GM12891 (cell line): ENCODE data around the gene KCNK1.

ENCODE experiments used
- DNase-seq: peaks from one replicate; pipeline ENCODE4 v3.0.0; 2011; ENCODE audit warnings: low spot score; ENCODE audit not compliant: insufficient read length
- FAIRE-seq: peaks from 2 replicates; lab custom pipeline; 2011; peaks lifted over from hg19 to GRCh38; lab: Jason Lieb, UNC
- PAX5 ChIP-seq: IDR thresholded peaks from 2 replicates; pipeline ENCODE4 v1.6.1; 2011; ENCODE audit warnings: low read length, moderate library complexity, mild to moderate bottlenecking; ENCODE audit not compliant: insufficient read depth, severe bottlenecking
- POLR2A ChIP-seq: IDR thresholded peaks from 2 replicates; pipeline ENCODE4 v1.6.1; 2011; ENCODE audit warnings: low read depth, low read length, control low read depth
- POLR2AphosphoS5 ChIP-seq: IDR thresholded peaks from 2 replicates; pipeline ENCODE4 v1.6.1; 2011; ENCODE audit warnings: low read depth, low read length, control low read depth
- POU2F2 ChIP-seq: IDR thresholded peaks from 2 replicates; pipeline ENCODE4 v1.6.1; 2011; ENCODE audit warnings: low read depth, mild to moderate bottlenecking, control low read depth, low read length, moderate library complexity
- SPI1 ChIP-seq: IDR thresholded peaks from 2 replicates; pipeline ENCODE4 v1.6.1; 2011; ENCODE audit warnings: low read depth, low read length, control low read depth
- TAF1 ChIP-seq: IDR thresholded peaks from 2 replicates; pipeline ENCODE4 v1.6.1; 2011; ENCODE audit warnings: low read depth, low read length, control low read depth

Gene KCNK1

DNA sequence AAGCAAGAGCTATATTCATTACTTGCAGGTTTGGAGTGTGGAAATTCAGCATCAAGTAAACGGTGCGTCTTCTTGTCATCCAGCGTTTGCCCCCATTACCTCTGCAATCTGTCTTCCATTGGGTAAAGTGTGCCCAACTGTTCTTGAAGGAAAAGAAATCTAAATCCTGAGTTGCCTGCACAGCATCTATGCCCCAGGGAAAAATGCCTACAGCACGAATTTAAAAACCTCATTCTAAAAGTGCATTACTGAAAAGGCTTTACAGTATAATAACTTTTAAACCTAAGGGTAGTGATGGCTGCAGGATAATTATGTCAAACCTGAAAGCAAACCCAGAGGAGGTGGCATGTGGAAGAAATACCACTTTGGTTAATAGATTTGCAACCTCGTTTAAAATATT lies 37.2 kb downstream of the KCNK1 start:
- DNase-seq, result no peak
- no peak for TF ChIP-seq POLR2AphosphoS5
- TF ChIP-seq TAF1, result no peak
- TF ChIP-seq POU2F2, result no peak
- no peak for TF ChIP-seq SPI1
- TF ChIP-seq PAX5, result no peak
- no peak for TF ChIP-seq POLR2A
- FAIRE-seq, result no peak

DNA sequence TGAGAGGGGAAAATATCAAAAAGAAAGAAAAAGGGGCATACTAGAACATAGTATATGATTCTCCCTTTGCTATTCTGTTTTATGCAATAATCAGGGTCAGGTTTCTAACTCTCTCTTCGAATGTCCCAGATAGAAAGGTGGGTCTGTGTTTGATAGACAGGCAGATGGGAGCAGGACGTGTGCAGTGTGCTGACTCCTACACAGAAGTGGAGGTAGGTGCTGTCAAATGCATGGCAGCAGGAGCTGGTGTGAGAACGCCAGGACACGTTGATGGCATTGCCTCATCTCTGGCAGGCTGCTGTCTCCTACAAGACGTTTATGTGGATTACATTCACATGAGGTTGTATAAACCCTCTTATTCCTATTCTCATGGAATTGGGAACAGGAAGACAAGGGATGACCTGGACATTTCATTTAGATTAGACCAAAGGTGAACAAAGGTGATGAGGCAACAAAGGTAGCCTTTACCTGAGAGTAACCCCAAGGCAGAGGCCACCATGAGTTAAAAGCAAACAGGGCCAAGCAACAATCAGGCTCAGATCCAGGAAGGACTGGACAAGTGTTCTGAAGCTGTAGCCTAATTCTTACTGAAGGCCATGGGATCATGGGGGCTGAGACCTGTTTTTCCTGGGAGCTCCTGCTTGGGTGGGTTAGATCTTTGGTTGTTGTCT lies 37.8 kb downstream of the KCNK1 start:
- FAIRE-seq (no peak), DNase-seq (no peak)
- TF ChIP-seq POLR2AphosphoS5 (no peak), TAF1 (no peak), SPI1 (no peak), POU2F2 (no peak), POLR2A (no peak), PAX5 (no peak)

DNA sequence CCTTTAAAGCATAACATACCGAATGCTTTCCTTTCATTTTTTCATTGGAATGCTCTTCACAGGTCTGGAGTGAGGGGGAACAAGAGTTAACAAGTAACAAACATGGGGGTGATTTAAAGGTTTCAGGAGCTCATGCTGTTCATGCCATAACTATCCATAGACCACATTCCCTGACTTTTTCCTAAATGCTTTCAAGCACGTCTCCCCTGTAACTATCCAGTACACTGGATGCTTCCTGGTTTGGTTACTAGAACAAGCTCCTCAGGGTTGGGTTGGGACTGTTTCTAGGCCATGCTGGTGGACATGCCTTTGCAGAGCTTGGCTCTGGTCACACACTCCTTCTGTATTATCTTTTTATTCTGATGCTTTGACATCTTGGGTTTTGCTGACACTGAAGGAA lies 38.6 kb downstream of the KCNK1 start:
- no peak for FAIRE-seq
- no peak for DNase-seq
- TF ChIP-seq POLR2A, result no peak
- no peak for TF ChIP-seq POLR2AphosphoS5
- TF ChIP-seq POU2F2, result no peak
- no peak for TF ChIP-seq TAF1
- TF ChIP-seq SPI1, result no peak
- no peak for TF ChIP-seq PAX5

DNA sequence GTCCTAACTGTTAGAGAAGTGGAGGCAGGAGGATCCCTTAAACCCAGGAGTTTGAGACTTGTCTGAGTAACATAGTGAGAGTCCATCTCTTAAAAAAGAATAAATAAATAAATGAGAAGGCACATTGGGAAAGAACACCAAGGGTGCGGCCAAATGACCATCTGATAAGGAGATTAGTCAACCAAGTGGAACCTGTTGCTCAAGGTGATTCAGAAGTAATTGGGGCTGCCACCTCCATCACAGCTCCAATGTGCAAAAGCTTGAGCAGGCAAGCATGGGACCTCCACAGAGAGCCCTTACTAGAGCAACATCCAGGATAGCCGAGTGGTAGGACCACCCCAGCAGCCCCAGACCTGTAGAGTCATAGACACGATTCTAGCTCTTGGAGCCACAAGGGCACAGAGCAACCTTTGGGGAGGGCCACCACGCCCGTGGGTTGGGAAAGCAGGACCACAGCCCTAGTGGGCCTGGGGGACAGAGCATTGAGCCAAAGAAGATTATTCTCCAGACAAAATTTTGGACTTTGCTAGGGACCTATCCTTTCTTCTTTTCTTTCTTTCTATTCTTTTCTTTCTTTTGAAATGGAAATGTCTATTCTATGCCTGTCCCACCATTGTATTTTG lies 40.9 kb downstream of the KCNK1 start:
- FAIRE-seq (no peak), DNase-seq (no peak)
- TF ChIP-seq POLR2AphosphoS5 (no peak), TAF1 (no peak), POLR2A (no peak), POU2F2 (no peak)

DNA sequence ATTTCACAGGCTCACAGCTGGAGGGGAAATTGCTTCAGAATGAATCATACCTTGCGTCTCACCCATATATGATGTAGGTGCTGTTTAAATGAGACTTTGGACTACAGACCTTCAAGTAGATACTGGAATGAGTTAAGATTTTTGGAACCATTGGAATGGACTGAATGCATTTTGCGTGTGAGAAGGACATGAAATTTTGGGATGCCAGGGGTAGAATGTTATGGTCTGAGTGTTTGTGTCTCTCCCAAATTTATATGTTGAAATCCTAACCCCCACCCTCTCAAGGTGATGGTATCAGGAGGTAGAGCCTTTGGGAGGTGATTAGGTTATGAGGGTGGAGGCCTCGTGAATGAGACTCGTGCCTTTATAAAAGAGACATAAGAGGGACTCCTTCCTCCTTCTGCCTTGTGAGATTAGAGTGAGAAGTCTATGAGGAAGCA lies 41.4 kb downstream of the KCNK1 start:
- no peak for TF ChIP-seq POU2F2
- TF ChIP-seq POLR2AphosphoS5, result no peak
- TF ChIP-seq PAX5, result no peak
- no peak for TF ChIP-seq POLR2A
- no peak for TF ChIP-seq SPI1
- no peak for TF ChIP-seq TAF1
- no peak for FAIRE-seq
- DNase-seq, result no peak

DNA sequence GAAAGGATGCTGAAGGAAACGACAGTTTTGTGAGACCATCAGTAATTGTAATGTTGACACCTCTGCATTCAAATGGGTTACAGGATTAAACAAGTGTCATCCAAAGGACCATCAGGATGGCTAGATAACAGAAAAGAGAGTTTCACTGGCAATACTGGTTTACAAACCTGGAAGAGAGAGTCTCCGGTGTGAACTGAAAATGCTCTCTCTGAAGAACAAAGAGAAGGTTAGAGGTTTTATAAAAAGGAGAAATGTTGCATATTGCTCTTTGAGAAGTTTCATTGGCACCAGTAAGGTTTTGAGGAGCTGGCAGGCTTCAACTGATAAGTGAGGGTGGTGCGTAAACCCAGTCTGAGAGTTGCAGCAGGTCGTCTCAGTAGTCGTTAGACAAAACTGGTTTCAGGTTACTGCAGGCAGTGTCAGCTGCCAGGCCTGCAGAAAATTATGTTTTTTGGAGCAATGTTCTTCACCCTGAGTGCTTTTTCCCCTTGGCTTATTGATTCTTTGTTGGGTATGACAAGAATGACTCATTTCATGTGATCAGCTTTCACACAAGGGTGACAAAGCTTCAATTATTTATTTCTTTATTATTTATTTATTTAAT lies 42.2 kb downstream of the KCNK1 start:
- no peak for DNase-seq
- FAIRE-seq, result no peak
- TF ChIP-seq SPI1, result no peak
- TF ChIP-seq POLR2A, result no peak
- no peak for TF ChIP-seq TAF1
- no peak for TF ChIP-seq PAX5
- no peak for TF ChIP-seq POLR2AphosphoS5
- no peak for TF ChIP-seq POU2F2

DNA sequence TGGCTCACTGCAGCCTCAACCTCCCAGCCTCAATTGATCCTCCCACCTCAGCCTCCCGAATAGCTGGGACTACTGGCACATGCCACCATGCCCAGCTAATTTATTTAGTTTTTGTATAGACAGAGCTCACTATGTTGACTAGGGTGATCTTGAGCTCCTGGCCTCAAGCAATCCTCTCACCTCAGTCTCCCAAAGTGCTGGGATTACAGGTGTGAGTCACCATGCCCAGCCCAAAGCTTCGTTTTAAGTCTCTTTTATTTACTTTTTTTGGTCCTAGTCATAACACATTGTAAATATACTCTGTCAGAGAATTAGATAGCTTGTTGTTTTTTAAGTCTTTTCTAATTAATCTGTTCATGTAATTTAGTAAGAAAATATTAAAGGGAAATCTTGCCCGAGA lies 42.8 kb downstream of the KCNK1 start:
- DNase-seq, result no peak
- TF ChIP-seq POLR2AphosphoS5, result no peak
- no peak for TF ChIP-seq TAF1
- TF ChIP-seq PAX5, result no peak
- TF ChIP-seq POU2F2, result no peak
- no peak for TF ChIP-seq SPI1
- TF ChIP-seq POLR2A, result no peak
- no peak for FAIRE-seq

DNA sequence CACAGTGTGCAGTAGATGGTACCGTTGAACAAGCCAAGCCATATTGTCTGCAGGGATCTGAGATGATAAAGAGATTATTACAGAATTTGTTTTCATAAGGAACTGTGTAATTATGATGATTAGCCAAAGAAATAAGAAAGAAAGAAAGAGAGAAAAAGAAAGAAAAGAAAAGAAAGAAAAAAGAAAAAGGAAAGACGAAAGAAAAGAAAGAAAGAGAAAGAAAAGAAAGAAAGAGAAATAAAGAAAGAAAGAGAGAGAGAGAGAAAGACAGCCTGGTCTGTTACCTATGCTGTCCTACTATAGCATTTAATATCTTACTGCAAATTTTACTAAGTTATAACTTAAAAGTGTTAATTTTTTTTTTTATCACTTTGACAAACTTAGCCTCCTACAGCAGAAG lies 43.6 kb downstream of the KCNK1 start:
- TF ChIP-seq POLR2A, result no peak
- no peak for TF ChIP-seq PAX5
- TF ChIP-seq POU2F2, result no peak
- no peak for TF ChIP-seq POLR2AphosphoS5
- no peak for TF ChIP-seq SPI1
- no peak for TF ChIP-seq TAF1
- no peak for FAIRE-seq
- no peak for DNase-seq

DNA sequence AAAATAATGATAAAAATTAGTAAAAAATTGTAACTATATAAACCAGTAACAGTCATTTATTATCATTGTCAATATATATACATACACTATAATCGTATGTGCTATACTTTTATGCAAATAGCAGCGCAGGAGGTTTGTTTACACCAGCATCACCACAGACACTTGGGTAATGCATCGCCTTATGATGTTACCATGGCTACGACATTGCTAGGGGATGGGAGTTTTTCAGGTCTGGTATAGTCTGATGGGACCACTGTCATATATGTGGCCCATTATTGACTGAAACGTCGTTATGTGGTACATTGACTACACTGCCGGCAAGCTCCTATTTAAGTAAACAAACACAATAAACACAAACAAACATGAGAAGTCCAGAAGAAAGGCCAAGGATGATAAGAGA lies 45.6 kb downstream of the KCNK1 start:
- DNase-seq (no peak), FAIRE-seq (no peak)
- TF ChIP-seq POU2F2 (no peak), SPI1 (no peak), PAX5 (no peak), TAF1 (no peak)
